OCI-LY7 (cell line): ENCODE data around the gene SHTN1. TPM values are rescaled to one million over a fixed set of nuclear protein-coding genes. Genes with fewer than 3 reads are reported as not detected.

Experiments used
- BruUV-seq: library from RNA; stranded (reverse); fragments of 400-500 nt; replicated peaks from 2 replicates; lab custom pipeline; 2021; lab: Mats Ljungman, UMichigan
- CTCF ChIA-PET: fragments of 300-600 bp; sonication (Branson Sonifier 250); formaldehyde crosslinking; loops from one replicate; lab custom pipeline; 2022; ENCODE audit warnings: antibody characterized with exemption; ENCODE audit not compliant: unreplicated experiment; lab: Charles Lee
- POLR2A ChIA-PET: fragments of 300-600 bp; sonication (Branson Sonifier 250); formaldehyde crosslinking; loops from one replicate; lab custom pipeline; 2022; ENCODE audit warnings: antibody characterized with exemption; lab: Charles Lee
- DNase-seq: peaks from one replicate; pipeline ENCODE4 v3.0.0-alpha.2; 2015; ENCODE audit warnings: low spot score
- H2AFZ ChIP-seq: fragments of 200-600 bp; sonication (generic), shearing (Covaris generic); 2 replicates; pipeline ENCODE4 v1.6.1; 2014; ENCODE audit warnings: mild to moderate bottlenecking, antibody characterized with exemption, low read length, moderate library complexity
- H3K27ac ChIP-seq: fragments of 200-600 bp; sonication (generic); 2 replicates; pipeline ENCODE4 v1.5.1; 2014; ENCODE audit warnings: mixed run types, low read depth, mild to moderate bottlenecking, moderate library complexity, low read length, inconsistent platforms; ENCODE audit not compliant: poor library complexity, severe bottlenecking
- H3K36me3 ChIP-seq: fragments of 200-600 bp; sonication (generic); 2 replicates; pipeline ENCODE4 v1.6.1; 2014; ENCODE audit warnings: mild to moderate bottlenecking, antibody characterized with exemption, low read length, moderate library complexity, mixed read lengths; ENCODE audit not compliant: insufficient read depth
- H3K4me1 ChIP-seq: fragments of 200-600 bp; sonication (generic); 2 replicates; pipeline ENCODE4 v1.5.1; 2014; ENCODE audit warnings: mild to moderate bottlenecking, low read length; ENCODE audit not compliant: insufficient read depth, poor library complexity, severe bottlenecking
- H3K4me2 ChIP-seq: fragments of 200-600 bp; sonication (generic); 2 replicates; pipeline ENCODE4 v1.6.1; 2014; ENCODE audit warnings: mild to moderate bottlenecking, low read length
- H3K4me3 ChIP-seq: fragments of 200-600 bp; sonication (generic); 2 replicates; pipeline ENCODE4 v1.5.1; 2014; ENCODE audit warnings: mild to moderate bottlenecking, low read depth, low read length; ENCODE audit not compliant: poor library complexity, severe bottlenecking
- H3K79me2 ChIP-seq: fragments of 200-600 bp; sonication (generic); 2 replicates; pipeline ENCODE4 v1.6.1; 2016; ENCODE audit warnings: low read depth, mild to moderate bottlenecking, low read length, moderate library complexity, mixed read lengths; ENCODE audit not compliant: insufficient read depth
- H3K9me2 ChIP-seq: fragments of 200-600 bp; sonication (generic); 2 replicates; pipeline ENCODE4 v1.6.1; 2016; ENCODE audit warnings: mild to moderate bottlenecking, low read length, mixed read lengths; ENCODE audit not compliant: insufficient read depth
- H3K9me3 ChIP-seq: fragments of 200-600 bp; sonication (generic); 2 replicates; pipeline ENCODE4 v1.6.1; 2014; ENCODE audit warnings: mild to moderate bottlenecking, mixed run types, low read length, mixed read lengths
- H4K20me1 ChIP-seq: fragments of 200-600 bp; sonication (generic); 2 replicates; pipeline ENCODE4 v1.6.1; 2014; ENCODE audit warnings: mild to moderate bottlenecking, antibody characterized with exemption, low read length, moderate library complexity, mixed read lengths; ENCODE audit not compliant: insufficient read depth
- EZH2phosphoT487 ChIP-seq: fragments of 200-600 bp; sonication (generic); IDR thresholded peaks from 2 replicates; pipeline ENCODE4 v1.6.1; 2018; ENCODE audit warnings: low read depth, borderline replicate concordance, mild to moderate bottlenecking, mixed run types, antibody characterized with exemption, low read length, moderate library complexity, mixed read lengths
- intact Hi-C: fragments of 100-400 bp; cut with micrococcal nuclease; formaldehyde crosslinking; loops from one replicate; pipeline ENCODE4 v1.10.0; 2022; ENCODE audit not compliant: unreplicated experiment
- total RNA-seq, 2 experiments: library from RNA; depleted of rRNA in 1 of 2; stranded (reverse); fragments of >200 nt in 1 of 2; shearing (Covaris generic) in 1 of 2; gene quantifications; 2 replicates each; pipeline ENCODE4 v1.2.3, GENCODE V29; 2014 to 2022
- TF ChIP-seq, protein P1 (sequence below): fragments of 200-600 bp; sonication (generic); conservative IDR thresholded peaks from 2 replicates; pipeline ENCODE4 v1.5.1; 2014; ENCODE audit warnings: mild to moderate bottlenecking, antibody characterized with exemption, low read length, moderate library complexity, mixed read lengths

SHTN1 gene
- total RNA-seq, 2 experiments from 2014 or later, result not detected

- CTCF ChIA-PET, result no interaction called here
- H4K20me1 ChIP-seq, result no peaks in the 10 kb centered on the region
- BruUV-seq, result no TSS peak
Observed at GRCh38 chr10:116978901-116979300, 26.1 kb downstream of the SHTN1 start.

DNA sequence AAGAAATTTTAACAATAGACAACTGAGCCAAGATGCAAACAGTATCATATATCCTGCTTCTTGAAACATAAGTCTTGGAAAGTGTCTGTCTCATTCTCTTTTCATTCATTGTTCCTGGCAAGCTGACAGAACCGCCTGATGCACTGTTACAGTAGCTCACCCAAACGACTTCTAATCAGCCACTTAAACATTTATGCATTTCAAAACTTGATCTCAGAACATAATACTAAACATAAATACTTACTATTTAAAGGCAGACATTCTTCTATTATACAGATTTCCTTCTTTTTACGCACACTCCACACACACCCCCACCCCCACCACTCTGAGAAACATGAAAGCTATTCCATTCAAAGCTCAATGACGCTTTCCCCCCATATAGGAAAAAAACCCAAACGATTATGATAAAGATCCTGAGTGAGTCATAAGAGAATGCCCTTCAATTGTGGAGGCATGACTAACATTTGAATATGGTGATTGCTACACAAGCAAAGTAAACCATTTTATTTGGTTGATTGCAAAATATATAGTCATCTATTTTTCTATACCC, 30.5 kb downstream of the SHTN1 start:
- Histone ChIP-seq H3K4me1 (no peaks in the 10 kb centered on the region), H3K79me2 (no peaks in the 10 kb centered on the region), H3K36me3 (no peaks in the 10 kb centered on the region), H4K20me1 (no peaks in the 10 kb centered on the region), H3K27ac (no peak overlapping the region), H3K9me2 (no peaks in the 10 kb centered on the region), H3K9me3 (no peaks in the 10 kb centered on the region), H3K4me3 (no peak overlapping the region), H3K4me2 (no peak overlapping the region), H2AFZ (no peak overlapping the region)
- no peak for TF ChIP-seq EZH2phosphoT487
- TF ChIP-seq, protein P1, sequence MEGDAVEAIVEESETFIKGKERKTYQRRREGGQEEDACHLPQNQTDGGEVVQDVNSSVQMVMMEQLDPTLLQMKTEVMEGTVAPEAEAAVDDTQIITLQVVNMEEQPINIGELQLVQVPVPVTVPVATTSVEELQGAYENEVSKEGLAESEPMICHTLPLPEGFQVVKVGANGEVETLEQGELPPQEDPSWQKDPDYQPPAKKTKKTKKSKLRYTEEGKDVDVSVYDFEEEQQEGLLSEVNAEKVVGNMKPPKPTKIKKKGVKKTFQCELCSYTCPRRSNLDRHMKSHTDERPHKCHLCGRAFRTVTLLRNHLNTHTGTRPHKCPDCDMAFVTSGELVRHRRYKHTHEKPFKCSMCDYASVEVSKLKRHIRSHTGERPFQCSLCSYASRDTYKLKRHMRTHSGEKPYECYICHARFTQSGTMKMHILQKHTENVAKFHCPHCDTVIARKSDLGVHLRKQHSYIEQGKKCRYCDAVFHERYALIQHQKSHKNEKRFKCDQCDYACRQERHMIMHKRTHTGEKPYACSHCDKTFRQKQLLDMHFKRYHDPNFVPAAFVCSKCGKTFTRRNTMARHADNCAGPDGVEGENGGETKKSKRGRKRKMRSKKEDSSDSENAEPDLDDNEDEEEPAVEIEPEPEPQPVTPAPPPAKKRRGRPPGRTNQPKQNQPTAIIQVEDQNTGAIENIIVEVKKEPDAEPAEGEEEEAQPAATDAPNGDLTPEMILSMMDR, result no peak
- POLR2A ChIA-PET, result interaction anchor here (0.5 kb wide), 1 partner anchor 18 kb away, joined by 4 read pairs; no protein-coding TSS in a partner anchor
- no peak for DNase-seq
- intact Hi-C loops, result no loop called here
- no TSS peak for BruUV-seq
- CTCF ChIA-PET, result interaction anchor here (0.6 kb wide), 1 partner anchor 728 kb away, joined by 5 read pairs; no protein-coding TSS in a partner anchor

More at GRCh38 chr10:116978901-116979300, 26.1 kb downstream of the SHTN1 start:
- H3K9me2 ChIP-seq, result no peaks in the 10 kb centered on the region
- intact Hi-C loops, result no loop called here
- no peak overlapping the region for H3K4me3 ChIP-seq
- POLR2A ChIA-PET, result no interaction called here
- no peak overlapping the region for H3K27ac ChIP-seq
- DNase-seq, result no peak
- no peak overlapping the region for H2AFZ ChIP-seq
- TF ChIP-seq EZH2phosphoT487, result no peak
- TF ChIP-seq, protein P1, result no peak
- H3K4me1 ChIP-seq, result no peaks in the 10 kb centered on the region
- no peaks in the 10 kb centered on the region for H3K9me3 ChIP-seq
- no peak overlapping the region for H3K4me2 ChIP-seq
- H3K79me2 ChIP-seq, result no peaks in the 10 kb centered on the region
- H3K36me3 ChIP-seq, result no peaks in the 10 kb centered on the region

GRCh38 chr10:116973946-116974455, 31.0 kb downstream of the SHTN1 start:
- intact Hi-C loops, result no loop called here
- ChIA-PET POLR2A (interaction anchor here (0.5 kb wide), 1 partner anchor 17 kb away, joined by 4 read pairs; no protein-coding TSS in a partner anchor), CTCF (no interaction called here)
- Histone ChIP-seq H3K4me1 (no peaks in the 10 kb centered on the region), H3K79me2 (no peaks in the 10 kb centered on the region), H3K36me3 (no peaks in the 10 kb centered on the region), H4K20me1 (no peaks in the 10 kb centered on the region), H3K4me3 (no peak overlapping the region), H3K4me2 (no peak overlapping the region), H3K9me3 (no peaks in the 10 kb centered on the region), H3K27ac (no peak overlapping the region), H2AFZ (no peak overlapping the region), H3K9me2 (no peaks in the 10 kb centered on the region)
- TF ChIP-seq EZH2phosphoT487, result no peak
- TF ChIP-seq, protein P1, result no peak
- DNase-seq, result no peak
- no TSS peak for BruUV-seq
